GM06990 (cell line): ENCODE measurements around the gene FCN3.
A peak's percentile ranks its signal among the peaks of the same experiment; 100 is the strongest.

Source experiments
- DNase-seq: peaks from one replicate; pipeline ENCODE4 v3.0.0-alpha.2; 2011; ENCODE audit not compliant: insufficient read length; ENCODE audit errors: extremely low read depth
- H3K27me3 ChIP-seq: replicated peaks from 2 replicates; pipeline ENCODE4 v1.6.0; 2011; ENCODE audit warnings: low read length; ENCODE audit not compliant: control insufficient read depth, insufficient read depth
- H3K36me3 ChIP-seq: 2 replicates; pipeline ENCODE4 v1.5.1; 2011; ENCODE audit warnings: low read length; ENCODE audit not compliant: control insufficient read depth, insufficient read depth
- H3K4me3 ChIP-seq: replicated peaks from 2 replicates; pipeline ENCODE4 v1.5.1; 2011; ENCODE audit warnings: low read depth, mild to moderate bottlenecking, control low read depth, low read length
- CTCF ChIP-seq: IDR thresholded peaks from 2 replicates; pipeline ENCODE4 v1.5.1; 2011; ENCODE audit warnings: low read length, control low read depth, mild to moderate bottlenecking, inconsistent platforms; ENCODE audit not compliant: insufficient read depth, poor library complexity, severe bottlenecking

FCN3 gene

GRCh38 chr1:27397110-27397509 is 22.5 kb upstream of the FCN3 start:
- no peak for DNase-seq
- no peak for TF ChIP-seq CTCF
- Histone ChIP-seq H3K4me3 (no peak overlapping the region), H3K36me3 (no peaks in the 10 kb centered on the region), H3K27me3 (no peaks in the 10 kb centered on the region)

- peak; percentile 93 for TF ChIP-seq CTCF
- DNase-seq: peak; percentile 74
- H3K27me3 ChIP-seq: no peaks in the 10 kb centered on the region
- H3K36me3 ChIP-seq: no peaks in the 10 kb centered on the region
- H3K4me3 ChIP-seq: no peak overlapping the region
These were observed 21.0 kb upstream of the FCN3 start for GRCh38 chr1:27395441-27396195.

- H3K27me3 ChIP-seq: no peaks in the 10 kb centered on the region
- no peak for TF ChIP-seq CTCF
- no peaks in the 10 kb centered on the region for H3K36me3 ChIP-seq
- DNase-seq: no peak
- H3K4me3 ChIP-seq: no peak overlapping the region
These were observed 20.3 kb upstream of the FCN3 start for GRCh38 chr1:27394925-27395324.

GRCh38 chr1:27394282-27394658 is 19.6 kb upstream of the FCN3 start:
- no peak for TF ChIP-seq CTCF
- no peaks in the 10 kb centered on the region for H3K27me3 ChIP-seq
- no peak overlapping the region for H3K4me3 ChIP-seq
- no peak for DNase-seq
- H3K36me3 ChIP-seq: no peaks in the 10 kb centered on the region

- no peak overlapping the region for H3K4me3 ChIP-seq
- TF ChIP-seq CTCF: no peak
- no peaks in the 10 kb centered on the region for H3K36me3 ChIP-seq
- no peaks in the 10 kb centered on the region for H3K27me3 ChIP-seq
- no peak for DNase-seq
These were observed 19.1 kb upstream of the FCN3 start for GRCh38 chr1:27393641-27394281.
